ENCODE measurements around the gene ZPBP2.
"Not testable (repeated sequence)": the region's sequence is repeated elsewhere in the genome, so short reads cannot be mapped to it uniquely, and the experiment has no call there.

- TF ChIP-seq CTCF (IDR thresholded peaks at IDR 0.05 in 8 of 11, conservative IDR thresholded peaks at IDR 0.05 in 3 of 11); POLR2A (IDR thresholded peaks at IDR 0.05); POLR2AphosphoS5 (IDR thresholded peaks at IDR 0.05): not testable (repeated sequence)
These were observed 17.8 kb upstream of the ZPBP2 start for GRCh38 chr17:39850186-39850585.

Data from spleen (tissue), 7 donors.